ENCODE results near the gene FHOD3.

Gene FHOD3

DNA sequence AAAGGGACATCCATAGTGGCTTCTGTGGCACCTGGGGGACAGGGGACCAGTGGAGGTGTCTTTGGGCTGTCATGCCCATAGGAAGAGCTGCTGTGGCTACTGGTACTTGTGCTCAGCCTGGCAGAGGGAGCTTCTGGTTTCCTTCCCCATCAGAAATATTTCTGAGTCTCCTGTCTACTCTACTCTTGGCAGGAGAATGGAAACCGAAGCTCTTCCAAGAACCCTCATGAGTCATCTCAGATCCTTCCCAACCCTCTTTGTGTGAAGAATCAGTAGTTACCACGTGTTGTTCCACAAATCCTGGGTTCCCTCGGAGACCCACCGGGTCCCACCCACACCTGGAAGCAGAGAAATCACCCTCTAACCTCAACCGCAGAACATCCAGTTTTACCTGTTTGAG is 234.9 kb downstream of the FHOD3 start:
- Histone ChIP-seq H3K4me3 (replicated peaks; ENCODE audit: insufficient read depth, low read length) (no peak overlapping the region), H3K27me3 (ENCODE audit: insufficient read depth, poor library complexity, severe bottlenecking) (no peaks in the 10 kb centered on the region), H3K27ac (replicated peaks) (no peak overlapping the region)
- TF ChIP-seq, protein P1, sequence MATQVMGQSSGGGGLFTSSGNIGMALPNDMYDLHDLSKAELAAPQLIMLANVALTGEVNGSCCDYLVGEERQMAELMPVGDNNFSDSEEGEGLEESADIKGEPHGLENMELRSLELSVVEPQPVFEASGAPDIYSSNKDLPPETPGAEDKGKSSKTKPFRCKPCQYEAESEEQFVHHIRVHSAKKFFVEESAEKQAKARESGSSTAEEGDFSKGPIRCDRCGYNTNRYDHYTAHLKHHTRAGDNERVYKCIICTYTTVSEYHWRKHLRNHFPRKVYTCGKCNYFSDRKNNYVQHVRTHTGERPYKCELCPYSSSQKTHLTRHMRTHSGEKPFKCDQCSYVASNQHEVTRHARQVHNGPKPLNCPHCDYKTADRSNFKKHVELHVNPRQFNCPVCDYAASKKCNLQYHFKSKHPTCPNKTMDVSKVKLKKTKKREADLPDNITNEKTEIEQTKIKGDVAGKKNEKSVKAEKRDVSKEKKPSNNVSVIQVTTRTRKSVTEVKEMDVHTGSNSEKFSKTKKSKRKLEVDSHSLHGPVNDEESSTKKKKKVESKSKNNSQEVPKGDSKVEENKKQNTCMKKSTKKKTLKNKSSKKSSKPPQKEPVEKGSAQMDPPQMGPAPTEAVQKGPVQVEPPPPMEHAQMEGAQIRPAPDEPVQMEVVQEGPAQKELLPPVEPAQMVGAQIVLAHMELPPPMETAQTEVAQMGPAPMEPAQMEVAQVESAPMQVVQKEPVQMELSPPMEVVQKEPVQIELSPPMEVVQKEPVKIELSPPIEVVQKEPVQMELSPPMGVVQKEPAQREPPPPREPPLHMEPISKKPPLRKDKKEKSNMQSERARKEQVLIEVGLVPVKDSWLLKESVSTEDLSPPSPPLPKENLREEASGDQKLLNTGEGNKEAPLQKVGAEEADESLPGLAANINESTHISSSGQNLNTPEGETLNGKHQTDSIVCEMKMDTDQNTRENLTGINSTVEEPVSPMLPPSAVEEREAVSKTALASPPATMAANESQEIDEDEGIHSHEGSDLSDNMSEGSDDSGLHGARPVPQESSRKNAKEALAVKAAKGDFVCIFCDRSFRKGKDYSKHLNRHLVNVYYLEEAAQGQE (IDR thresholded peaks at IDR 0.05; ENCODE audit: insufficient replicate concordance, low read depth), result no peak
- DNase-seq (ENCODE audit: low read depth in 1 of 2, low spot score in 1 of 2), result no peak

DNA sequence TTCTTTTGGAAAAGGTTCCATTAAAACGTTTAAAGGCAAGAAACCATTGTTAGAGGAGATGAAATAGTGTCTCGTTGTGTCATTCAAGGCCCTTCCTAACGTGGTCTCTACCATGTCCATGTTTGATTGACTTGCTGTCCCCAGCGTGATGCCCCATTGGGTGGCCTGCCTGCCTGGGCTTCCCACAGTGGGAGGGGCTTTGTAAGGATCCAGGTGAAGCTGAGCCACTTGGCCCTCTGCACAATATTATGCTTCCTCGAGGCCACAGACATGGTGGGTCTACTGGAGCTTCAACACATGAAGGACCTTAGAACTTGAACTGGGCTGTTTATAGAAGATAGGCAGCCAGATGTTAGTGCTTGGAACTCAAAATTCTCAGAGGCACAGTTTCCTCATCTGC is 235.3 kb downstream of the FHOD3 start:
- Histone ChIP-seq H3K27ac (replicated peaks) (no peak overlapping the region), H3K4me3 (replicated peaks; ENCODE audit: insufficient read depth, low read length) (no peak overlapping the region)
- no peak for DNase-seq (ENCODE audit: low read depth in 1 of 2, low spot score in 1 of 2)

DNA sequence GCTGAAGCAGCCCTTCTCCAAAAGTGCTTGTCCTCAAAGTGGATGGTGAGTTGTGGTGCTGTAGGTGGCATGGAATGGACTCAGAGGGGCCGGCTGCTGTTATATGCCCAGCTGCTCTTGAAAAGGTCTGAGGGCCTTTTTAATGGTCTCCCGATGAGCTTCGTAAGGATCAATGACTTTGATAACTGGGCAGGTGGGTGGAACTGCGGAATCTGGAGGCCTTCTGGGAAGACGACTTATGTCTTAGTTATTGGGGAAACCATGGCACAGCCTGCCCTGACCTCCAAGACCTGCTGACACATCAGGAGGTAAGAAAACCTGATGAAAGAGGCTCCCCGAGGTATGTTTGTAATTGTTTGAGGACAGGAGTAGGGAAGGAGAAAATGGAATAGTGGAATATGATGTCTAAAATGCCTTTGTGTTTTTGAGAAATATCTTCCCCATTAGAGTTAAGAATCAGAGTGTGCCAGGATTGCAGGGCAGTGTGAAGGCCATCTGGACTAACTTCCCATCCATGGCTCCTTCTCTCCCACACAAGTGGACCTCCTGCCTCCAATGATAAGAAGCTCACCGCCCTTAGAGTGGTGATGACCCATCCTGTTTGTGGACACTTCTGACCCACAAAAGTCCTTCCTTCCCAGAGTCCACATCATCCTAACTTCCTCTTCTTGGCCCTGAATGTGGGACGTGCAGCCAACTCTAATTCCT is 236.1 kb downstream of the FHOD3 start:
- no peak for TF ChIP-seq SPI1 (IDR thresholded peaks at IDR 0.05; ENCODE audit: borderline replicate concordance, low read depth)
- no peak for TF ChIP-seq GABPA (IDR thresholded peaks at IDR 0.05; ENCODE audit: low read depth)
- TF ChIP-seq, protein P1 (IDR thresholded peaks at IDR 0.05; ENCODE audit: insufficient replicate concordance, low read depth), result no peak
- no peak for TF ChIP-seq POLR2AphosphoS5 (IDR thresholded peaks at IDR 0.05; ENCODE audit: low read depth)
- TF ChIP-seq, protein P2, sequence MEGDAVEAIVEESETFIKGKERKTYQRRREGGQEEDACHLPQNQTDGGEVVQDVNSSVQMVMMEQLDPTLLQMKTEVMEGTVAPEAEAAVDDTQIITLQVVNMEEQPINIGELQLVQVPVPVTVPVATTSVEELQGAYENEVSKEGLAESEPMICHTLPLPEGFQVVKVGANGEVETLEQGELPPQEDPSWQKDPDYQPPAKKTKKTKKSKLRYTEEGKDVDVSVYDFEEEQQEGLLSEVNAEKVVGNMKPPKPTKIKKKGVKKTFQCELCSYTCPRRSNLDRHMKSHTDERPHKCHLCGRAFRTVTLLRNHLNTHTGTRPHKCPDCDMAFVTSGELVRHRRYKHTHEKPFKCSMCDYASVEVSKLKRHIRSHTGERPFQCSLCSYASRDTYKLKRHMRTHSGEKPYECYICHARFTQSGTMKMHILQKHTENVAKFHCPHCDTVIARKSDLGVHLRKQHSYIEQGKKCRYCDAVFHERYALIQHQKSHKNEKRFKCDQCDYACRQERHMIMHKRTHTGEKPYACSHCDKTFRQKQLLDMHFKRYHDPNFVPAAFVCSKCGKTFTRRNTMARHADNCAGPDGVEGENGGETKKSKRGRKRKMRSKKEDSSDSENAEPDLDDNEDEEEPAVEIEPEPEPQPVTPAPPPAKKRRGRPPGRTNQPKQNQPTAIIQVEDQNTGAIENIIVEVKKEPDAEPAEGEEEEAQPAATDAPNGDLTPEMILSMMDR (IDR thresholded peaks at IDR 0.05; ENCODE audit: insufficient read depth, low read length), result no peak
- H3K27ac ChIP-seq (replicated peaks), result no peak overlapping the region
- DNase-seq (ENCODE audit: low read depth in 1 of 2, low spot score in 1 of 2), result no peak
- no peak overlapping the region for H3K4me3 ChIP-seq (replicated peaks; ENCODE audit: insufficient read depth, low read length)
- H3K27me3 ChIP-seq (ENCODE audit: insufficient read depth, poor library complexity, severe bottlenecking), result no peaks in the 10 kb centered on the region

More for the DNA sequence above, 235.3 kb downstream of the FHOD3 start:
- TF ChIP-seq, protein P1 (IDR thresholded peaks at IDR 0.05; ENCODE audit: insufficient replicate concordance, low read depth), result no peak
- TF ChIP-seq POLR2AphosphoS5 (IDR thresholded peaks at IDR 0.05; ENCODE audit: low read depth) (no peak), SPI1 (IDR thresholded peaks at IDR 0.05; ENCODE audit: borderline replicate concordance, low read depth) (no peak), GABPA (IDR thresholded peaks at IDR 0.05; ENCODE audit: low read depth) (no peak)
- TF ChIP-seq, protein P2 (IDR thresholded peaks at IDR 0.05; ENCODE audit: insufficient read depth, low read length), result no peak
- no peaks in the 10 kb centered on the region for H3K27me3 ChIP-seq (ENCODE audit: insufficient read depth, poor library complexity, severe bottlenecking)
